Measurements from ENCODE around the gene MINAR2.
A peak's percentile ranks its signal among the peaks of the same experiment; 100 is the strongest.

The MINAR2 gene

GRCh38 chr5:129747572-129748407 lies at the start of gene MINAR2:
Gene MINAR2 (plus strand): TSS chr5:129748094. CDS start chr5:129748191, 97 bp downstream.
- no peak for DNase-seq

- DNase-seq, result no peak
Observed at GRCh38 chr5:129698661-129699060, 49.2 kb upstream of the MINAR2 start.

GRCh38 chr5:129716235-129716634 lies 31.7 kb upstream of the MINAR2 start:
- no peak for DNase-seq

- no peak for DNase-seq
Observed at GRCh38 chr5:129716651-129717050, 31.2 kb upstream of the MINAR2 start.

GRCh38 chr5:129717751-129718310 lies 30.1 kb upstream of the MINAR2 start:
- no peak for DNase-seq

- DNase-seq, result no peak
Observed at GRCh38 chr5:129718471-129719090, 29.3 kb upstream of the MINAR2 start.

GRCh38 chr5:129724222-129724621 lies 23.7 kb upstream of the MINAR2 start:
- DNase-seq, result no peak

- DNase-seq, result no peak
Observed at GRCh38 chr5:129724647-129725046, 23.2 kb upstream of the MINAR2 start.

GRCh38 chr5:129739773-129740172 lies 8.1 kb upstream of the MINAR2 start:
- DNase-seq, result no peak

GRCh38 chr5:129743541-129744187 lies 4.2 kb upstream of the MINAR2 start:
- no peak for DNase-seq

GRCh38 chr5:129745997-129746396 lies 1.9 kb upstream of the MINAR2 start:
- DNase-seq, result no peak

GRCh38 chr5:129746876-129747275 lies 1.0 kb upstream of the MINAR2 start:
- DNase-seq, result no peak

- DNase-seq, result no peak
Observed at GRCh38 chr5:129748913-129749880, 1.3 kb downstream of the MINAR2 start.

- no peak for DNase-seq
Observed at GRCh38 chr5:129760636-129761325, 12.9 kb downstream of the MINAR2 start.

- no peak for DNase-seq
Observed at GRCh38 chr5:129763651-129764050, 15.8 kb downstream of the MINAR2 start.

- no peak for DNase-seq
Observed at GRCh38 chr5:129766798-129767197, 18.9 kb downstream of the MINAR2 start.

GRCh38 chr5:129767927-129768380 lies 20.1 kb downstream of the MINAR2 start:
- no peak for DNase-seq

GRCh38 chr5:129768735-129769134 lies 20.8 kb downstream of the MINAR2 start:
- DNase-seq, result no peak

- no peak for DNase-seq
Observed at GRCh38 chr5:129770024-129770820, 22.3 kb downstream of the MINAR2 start.

- peak; percentile 14 for DNase-seq
Observed at GRCh38 chr5:129771058-129771838, 23.4 kb downstream of the MINAR2 start.
